ENCODE results near the gene IL17B. TPM values are rescaled to one million over a fixed set of nuclear protein-coding genes. Genes with fewer than 3 reads are reported as not detected.
A peak's percentile ranks its signal among the peaks of the same experiment; 100 is the strongest.

The IL17B gene
- total and polyA plus RNA-seq, 9 of the 15 experiments (the other 6 are each of a cell fraction or from before 2014, with no cell fraction given) = 0.28 to 2.6 (median 0.53) TPM; not detected in 2

- H4K20me1 ChIP-seq (replicated peaks; ENCODE audit: control insufficient read depth, insufficient read depth, low read length) = no peaks in the 10 kb centered on the region
- POLR2A ChIA-PET = interaction anchor here (0.8 to 1.0 kb wide), 2 partner anchors 9 to 21 kb away, joined by 3 read pairs; no protein-coding TSS in a partner anchor
- WGBS (ENCODE audit: insufficient coverage, low coverage, missing lambda C conversion rate) = 17% methylated on average over 4 of the region's 4 CpGs
- TF ChIP-seq JUND (IDR thresholded peaks at IDR 0.05; ENCODE audit: borderline replicate concordance, low read depth, low read length) (no peak), JUND (tag; IDR thresholded peaks at IDR 0.05; ENCODE audit: borderline replicate concordance, low read depth, low read length) (no peak), ZNF511 (CRISPR knock-in tag; IDR thresholded peaks at IDR 0.05) (no peak), HCFC1 (IDR thresholded peaks at IDR 0.05; ENCODE audit: low read depth, low read length) (no peak), ZFP30 (CRISPR knock-in tag; IDR thresholded peaks at IDR 0.05; ENCODE audit: borderline replicate concordance) (no peak), ARID4B (CRISPR knock-in tag; IDR thresholded peaks at IDR 0.05) (no peak), HNRNPLL (IDR thresholded peaks at IDR 0.05; ENCODE audit: low read depth, low read length, poor library complexity, severe bottlenecking) (no peak), ARID3B (CRISPR knock-in tag; IDR thresholded peaks at IDR 0.05; ENCODE audit: borderline replicate concordance) (no peak), ETS2 (tag; IDR thresholded peaks at IDR 0.05; ENCODE audit: borderline replicate concordance, poor library complexity, severe bottlenecking) (no peak), CEBPB (tag; IDR thresholded peaks at IDR 0.05) (no peak), ZBTB9 (CRISPR knock-in tag; IDR thresholded peaks at IDR 0.05) (no peak)
These were observed 27.9 kb upstream of the IL17B start for GRCh38 chr5:149406979-149407306.

More at GRCh38 chr5:149406979-149407306, 27.9 kb upstream of the IL17B start:
- Histone ChIP-seq H3K27ac (ENCODE audit: extremely low read depth, low read depth, low read length) (no peak overlapping the region), H3K9ac (ENCODE audit: insufficient read depth in 1 of 2, low read depth in 2 of 2, low read length in 2 of 2) (0 out of 4 replicates have a peak overlapping the region, but pooled peaks of 1 of the 2 experiments have one; percentile 28), H3K36me3 (ENCODE audit: control insufficient read depth, insufficient read depth, low read length) (no peaks in the 10 kb centered on the region), H3K9me1 (ENCODE audit: control insufficient read depth, insufficient read depth, low read length) (no peaks in the 10 kb centered on the region), H3K4me1 (replicated peaks in 1 of 2; ENCODE audit: control insufficient read depth in 2 of 2, insufficient read depth in 2 of 2, low read length in 2 of 2) (peaks cover 15 to 17% of the 10 kb centered on the region in 2 experiments; a peak in 4 of 5 replicates), H2AFZ (ENCODE audit: low read depth, low read length) (no peak overlapping the region), H3K4me3 (no peak overlapping the region), H3K27me3 (ENCODE audit: control insufficient read depth in 2 of 2, insufficient read depth in 2 of 2, low read length in 2 of 2) (peaks cover 0 to 14% of the 10 kb centered on the region in 2 experiments; a peak in 1 of 5 replicates), H3K9me3 (replicated peaks; ENCODE audit: control insufficient read depth, insufficient read depth, low read depth, low read length) (no peaks in the 10 kb centered on the region), H3K4me2 (ENCODE audit: insufficient read depth, low read length) (no peak overlapping the region), H3K79me2 (ENCODE audit: control insufficient read depth, insufficient read depth, low read length) (no peaks in the 10 kb centered on the region)
- in situ Hi-C loops (cut with MboI) (no loop called here), intact Hi-C loops (cut with micrococcal nuclease) (no loop called here)
- CTCF ChIA-PET (ENCODE audit: low intra/inter-chr PET ratio) = no interaction called here
- no peak for FAIRE-seq
- DNase-seq (ENCODE audit: extremely low read depth in 1 of 4, low spot score in 3 of 4) = no peak
- ATAC-seq = no peak
- no TSS peak for BruUV-seq (replicated peaks)

Measured in K562 (cell line).